K562 (cell line): Measurements from ENCODE around the gene PXMP2.

Experiments used
- CBFB ChIP-seq: sonication (generic); formaldehyde crosslinking; IDR thresholded peaks from 2 replicates; pipeline ENCODE4 v1.4.0; 2020; ENCODE audit warnings: mild to moderate bottlenecking, missing genetic modification reagents
- CHD1 ChIP-seq: fragments of 200-600 bp; sonication (generic); IDR thresholded peaks from one replicate; pipeline ENCODE4 v1.6.1; 2012; ENCODE audit warnings: mild to moderate bottlenecking, moderate library complexity, low read length, inconsistent platforms
- DLX4 ChIP-seq: fragments of 250-450 bp; sonication (Bioruptor Pico); IDR thresholded peaks from 2 replicates; pipeline ENCODE4 v1.6.1; 2021; ENCODE audit warnings: mild to moderate bottlenecking
- JUNB ChIP-seq: fragments of 450-650 bp; formaldehyde crosslinking; conservative IDR thresholded peaks from 2 replicates; pipeline ENCODE4 v1.4.0; 2020; ENCODE audit warnings: mild to moderate bottlenecking
- JUND ChIP-seq, 2 experiments: IDR thresholded peaks; 2 replicates in 1 of 2; 3 replicates in 1 of 2; pipeline ENCODE4 v1.6.1; 2011; ENCODE audit warnings: borderline replicate concordance in 2 of 2, low read depth in 2 of 2, low read length in 2 of 2, improper control_type of control experiment in 1 of 2, missing biosample characterization in 1 of 2, missing genetic modification characterization in 1 of 2, missing genetic modification reagents in 1 of 2
- NCOA4 ChIP-seq: fragments of 450-650 bp; IDR thresholded peaks from 2 replicates; pipeline ENCODE4 v1.6.1; 2018; ENCODE audit warnings: mild to moderate bottlenecking; ENCODE audit not compliant: partially characterized antibody
- ZNF23 ChIP-seq: fragments of 250-450 bp; sonication (Bioruptor Pico); IDR thresholded peaks from 2 replicates; pipeline ENCODE4 v1.4.0; 2020; ENCODE audit warnings: mild to moderate bottlenecking
- ZNF785 ChIP-seq: fragments of 250-450 bp; sonication (Bioruptor Pico); IDR thresholded peaks from 2 replicates; pipeline ENCODE4 v1.4.0; 2020; ENCODE audit warnings: mild to moderate bottlenecking

- TF ChIP-seq ZNF23 (CRISPR knock-in tag) (no peak), CHD1 (no peak), ZNF785 (CRISPR knock-in tag) (no peak), NCOA4 (no peak), JUNB (no peak), DLX4 (CRISPR knock-in tag) (no peak), CBFB (CRISPR knock-in tag) (no peak), JUND (IDR thresholded peaks at IDR 0.05; ENCODE audit: borderline replicate concordance, low read depth, low read length) (no peak), JUND (tag; IDR thresholded peaks at IDR 0.05; ENCODE audit: borderline replicate concordance, low read depth, low read length) (no peak)
Observed at GRCh38 chr12:132665794-132666193, 21.6 kb upstream of the PXMP2 start.
